GM12801 (cell line): Measurements from ENCODE around the gene PRKCE.

Experiments used
- TF ChIP-seq, protein P1 (sequence below): IDR thresholded peaks from one replicate; pipeline ENCODE4 v1.5.1; 2011; ENCODE audit warnings: control low read depth; ENCODE audit not compliant: insufficient read length; ENCODE audit errors: extremely low read depth

The PRKCE gene

GRCh38 chr2:46087492-46087891 is 436.0 kb downstream of the PRKCE start:
- TF ChIP-seq, protein P1, sequence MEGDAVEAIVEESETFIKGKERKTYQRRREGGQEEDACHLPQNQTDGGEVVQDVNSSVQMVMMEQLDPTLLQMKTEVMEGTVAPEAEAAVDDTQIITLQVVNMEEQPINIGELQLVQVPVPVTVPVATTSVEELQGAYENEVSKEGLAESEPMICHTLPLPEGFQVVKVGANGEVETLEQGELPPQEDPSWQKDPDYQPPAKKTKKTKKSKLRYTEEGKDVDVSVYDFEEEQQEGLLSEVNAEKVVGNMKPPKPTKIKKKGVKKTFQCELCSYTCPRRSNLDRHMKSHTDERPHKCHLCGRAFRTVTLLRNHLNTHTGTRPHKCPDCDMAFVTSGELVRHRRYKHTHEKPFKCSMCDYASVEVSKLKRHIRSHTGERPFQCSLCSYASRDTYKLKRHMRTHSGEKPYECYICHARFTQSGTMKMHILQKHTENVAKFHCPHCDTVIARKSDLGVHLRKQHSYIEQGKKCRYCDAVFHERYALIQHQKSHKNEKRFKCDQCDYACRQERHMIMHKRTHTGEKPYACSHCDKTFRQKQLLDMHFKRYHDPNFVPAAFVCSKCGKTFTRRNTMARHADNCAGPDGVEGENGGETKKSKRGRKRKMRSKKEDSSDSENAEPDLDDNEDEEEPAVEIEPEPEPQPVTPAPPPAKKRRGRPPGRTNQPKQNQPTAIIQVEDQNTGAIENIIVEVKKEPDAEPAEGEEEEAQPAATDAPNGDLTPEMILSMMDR = no peak

DNA sequence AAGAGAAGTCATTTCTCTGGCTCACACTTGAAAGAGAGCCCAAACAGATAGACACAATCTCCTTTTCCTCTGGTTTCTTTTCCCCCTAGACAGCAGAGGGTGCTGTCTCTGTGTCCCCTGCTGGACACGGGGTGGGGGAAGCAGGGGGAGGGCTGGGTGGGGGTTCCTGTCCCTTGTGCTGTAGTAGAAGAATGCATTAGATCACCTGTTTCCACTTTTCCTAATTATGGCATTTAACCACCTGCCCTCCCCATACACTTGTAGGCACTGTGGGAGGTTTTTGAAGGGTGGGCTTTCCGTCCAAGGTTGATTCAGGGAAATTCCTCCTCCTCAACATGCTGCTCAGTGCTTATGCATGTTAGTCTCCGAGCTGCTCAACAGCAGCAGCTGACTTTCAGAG is 439.5 kb downstream of the PRKCE start:
- TF ChIP-seq, protein P1 = no peak

- TF ChIP-seq, protein P1 = no peak
Measured at GRCh38 chr2:46091961-46092667, 440.6 kb downstream of the PRKCE start.

GRCh38 chr2:46094689-46095088 is 443.2 kb downstream of the PRKCE start:
- TF ChIP-seq, protein P1 = no peak

GRCh38 chr2:46095830-46096229 is 444.4 kb downstream of the PRKCE start:
- TF ChIP-seq, protein P1 = no peak

GRCh38 chr2:46096260-46096659 is 444.8 kb downstream of the PRKCE start:
- TF ChIP-seq, protein P1 = no peak

DNA sequence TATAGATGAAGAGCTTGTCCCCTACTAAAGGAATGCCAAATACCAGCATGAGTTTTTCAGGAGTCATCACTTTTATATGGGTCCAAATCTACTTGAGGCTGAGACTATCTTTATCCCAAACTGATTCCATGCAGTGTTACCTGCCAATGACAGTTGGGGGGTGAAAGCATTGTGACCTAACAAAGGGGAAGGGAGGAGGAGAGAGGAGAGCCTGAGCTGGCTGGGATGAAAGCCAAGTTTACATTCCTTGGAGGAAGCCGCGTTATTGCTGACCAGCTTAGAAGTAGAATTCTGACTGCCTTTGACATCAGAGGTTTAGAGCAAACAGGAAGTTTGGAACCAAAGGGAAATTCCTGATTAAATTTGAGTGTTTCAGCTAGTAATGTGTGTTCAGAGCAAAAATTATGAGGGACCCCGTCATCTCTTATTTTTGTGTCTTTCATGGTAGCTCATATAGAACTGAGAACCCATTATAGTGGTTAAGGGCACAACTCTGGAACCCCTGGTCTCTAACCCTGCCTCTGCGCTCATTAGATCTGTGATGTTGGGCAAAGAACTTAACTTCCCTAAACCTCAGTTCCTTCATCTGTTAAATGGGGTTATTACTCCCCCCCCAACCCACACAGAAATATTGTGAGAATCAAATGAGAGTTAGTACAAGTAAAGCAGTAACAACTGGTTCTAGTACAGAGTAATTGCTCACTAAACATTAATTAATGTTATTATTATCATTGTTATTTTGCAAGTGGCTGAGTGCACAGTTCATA is 446.4 kb downstream of the PRKCE start:
- TF ChIP-seq, protein P1 = no peak
